Brain microvascular endothelial cell (primary cell): Measurements from ENCODE around the gene PSMB8.

Source experiments
- DNase-seq: peaks from one replicate; pipeline ENCODE4 v3.0.0-alpha.2; 2020
- H3K27ac ChIP-seq: fragments of 250-450 bp; sonication (Bioruptor Pico); 2 replicates; pipeline ENCODE4 v1.5.1; 2020; ENCODE audit warnings: mild to moderate bottlenecking, moderate library complexity
- H3K27me3 ChIP-seq: fragments of 250-450 bp; sonication (Bioruptor Pico); replicated peaks from 2 replicates; pipeline ENCODE4 v1.5.1; 2020; ENCODE audit warnings: mild to moderate bottlenecking
- H3K36me3 ChIP-seq: fragments of 250-450 bp; sonication (Bioruptor Pico); replicated peaks from 2 replicates; pipeline ENCODE4 v1.5.1; 2020; ENCODE audit warnings: mild to moderate bottlenecking
- H3K4me3 ChIP-seq: 2 replicates; pipeline ENCODE4 v1.5.1; 2011; ENCODE audit warnings: low read depth, mild to moderate bottlenecking, control low read depth, low read length, moderate library complexity
- in situ Hi-C: cut with HindIII; loops from 2 replicates; pipeline ENCODE4 v1.10.0; 2017; ENCODE audit warnings: low sequenced_read_pairs, low pct_ligation_motif_present
- TF ChIP-seq, protein P1 (sequence below): IDR thresholded peaks from 2 replicates; pipeline ENCODE4 v1.5.1; 2011; ENCODE audit warnings: low read depth, mild to moderate bottlenecking, moderate library complexity, low read length, control low read depth, inconsistent platforms; ENCODE audit errors: missing control alignments

The PSMB8 gene

DNA sequence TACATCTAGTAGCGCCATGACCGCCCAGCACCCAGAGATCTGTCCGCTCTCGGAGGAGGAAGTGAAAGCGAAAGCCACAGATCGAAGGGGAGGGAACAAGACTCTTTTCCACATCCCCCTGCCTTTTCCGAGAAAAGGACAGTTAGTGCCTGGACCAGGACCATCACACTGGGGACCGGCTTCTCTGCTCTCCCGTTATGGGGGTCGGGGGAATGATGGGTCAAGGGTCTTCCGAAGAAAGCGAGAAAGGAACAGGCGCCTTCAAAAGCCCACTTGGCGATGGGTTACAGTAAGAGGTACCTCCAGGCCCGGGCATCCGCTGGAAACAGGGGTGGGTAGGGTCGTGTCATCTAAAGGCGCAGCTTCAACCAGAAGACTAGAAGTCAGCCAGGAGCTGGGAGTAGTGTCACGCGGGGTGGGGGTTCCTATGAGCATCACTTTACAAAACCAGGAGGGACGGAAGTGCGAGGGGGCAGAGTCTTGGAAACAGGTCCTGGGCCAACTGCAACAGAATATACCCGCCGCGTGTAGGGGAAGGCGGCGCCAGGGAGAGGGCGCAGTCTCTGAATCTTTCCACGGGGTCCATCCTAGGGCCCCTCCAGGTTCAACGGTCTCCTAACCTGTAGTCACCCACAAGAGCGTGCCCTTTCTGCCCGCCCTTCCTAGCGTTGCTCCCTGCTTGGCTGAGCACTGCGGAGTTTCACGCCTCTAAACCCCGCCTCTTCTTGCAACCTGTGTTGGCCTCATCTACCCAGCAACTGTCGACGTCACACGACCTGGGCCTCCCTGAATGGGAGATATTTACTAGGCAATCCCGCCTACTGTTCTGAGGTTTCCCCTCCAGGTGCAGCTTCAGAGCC is at the start of gene PSMB8:
Gene PSMB8, minus strand, starts transcription at position 69 of the 860 bp plus-strand sequence. Its CDS starts 51 bp downstream, at position 18.
- Histone ChIP-seq H3K27ac (peak within 1 kb of the TSS; percentile 79), H3K36me3 (peaks cover 26% of the 10 kb centered on the region), H3K4me3 (peak within 1 kb of the TSS; percentile 88), H3K27me3 (no peaks in the 10 kb centered on the region)
- TF ChIP-seq, protein P1, sequence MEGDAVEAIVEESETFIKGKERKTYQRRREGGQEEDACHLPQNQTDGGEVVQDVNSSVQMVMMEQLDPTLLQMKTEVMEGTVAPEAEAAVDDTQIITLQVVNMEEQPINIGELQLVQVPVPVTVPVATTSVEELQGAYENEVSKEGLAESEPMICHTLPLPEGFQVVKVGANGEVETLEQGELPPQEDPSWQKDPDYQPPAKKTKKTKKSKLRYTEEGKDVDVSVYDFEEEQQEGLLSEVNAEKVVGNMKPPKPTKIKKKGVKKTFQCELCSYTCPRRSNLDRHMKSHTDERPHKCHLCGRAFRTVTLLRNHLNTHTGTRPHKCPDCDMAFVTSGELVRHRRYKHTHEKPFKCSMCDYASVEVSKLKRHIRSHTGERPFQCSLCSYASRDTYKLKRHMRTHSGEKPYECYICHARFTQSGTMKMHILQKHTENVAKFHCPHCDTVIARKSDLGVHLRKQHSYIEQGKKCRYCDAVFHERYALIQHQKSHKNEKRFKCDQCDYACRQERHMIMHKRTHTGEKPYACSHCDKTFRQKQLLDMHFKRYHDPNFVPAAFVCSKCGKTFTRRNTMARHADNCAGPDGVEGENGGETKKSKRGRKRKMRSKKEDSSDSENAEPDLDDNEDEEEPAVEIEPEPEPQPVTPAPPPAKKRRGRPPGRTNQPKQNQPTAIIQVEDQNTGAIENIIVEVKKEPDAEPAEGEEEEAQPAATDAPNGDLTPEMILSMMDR, result peak; percentile 43
- in situ Hi-C loops, result no loop called here
- peak; percentile 93 for DNase-seq

DNA sequence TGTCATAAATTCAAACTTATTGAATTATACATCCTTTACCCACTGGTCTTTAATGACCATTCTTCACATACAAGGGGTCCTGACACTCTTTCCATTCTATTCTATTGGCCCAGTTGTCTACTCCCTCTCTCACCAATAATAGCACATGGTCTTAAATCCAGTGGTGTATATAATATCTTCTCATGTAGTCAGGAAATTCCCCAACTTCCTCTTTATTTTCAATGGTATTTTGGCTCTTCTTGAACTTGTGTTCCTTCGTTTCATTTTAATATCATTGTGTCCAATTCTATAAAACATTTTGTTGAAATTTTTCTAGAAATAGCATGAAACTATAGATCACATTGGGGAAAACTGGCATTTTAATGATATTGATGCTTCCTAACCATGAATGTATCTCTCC is 47.0 kb upstream of the PSMB8 start:
- H3K27me3 ChIP-seq, result no peaks in the 10 kb centered on the region
- in situ Hi-C loops, result no loop called here
- TF ChIP-seq, protein P1, result no peak
- no peak overlapping the region for H3K4me3 ChIP-seq
- no peaks in the 10 kb centered on the region for H3K36me3 ChIP-seq
- H3K27ac ChIP-seq, result no peak overlapping the region
- no peak for DNase-seq

DNA sequence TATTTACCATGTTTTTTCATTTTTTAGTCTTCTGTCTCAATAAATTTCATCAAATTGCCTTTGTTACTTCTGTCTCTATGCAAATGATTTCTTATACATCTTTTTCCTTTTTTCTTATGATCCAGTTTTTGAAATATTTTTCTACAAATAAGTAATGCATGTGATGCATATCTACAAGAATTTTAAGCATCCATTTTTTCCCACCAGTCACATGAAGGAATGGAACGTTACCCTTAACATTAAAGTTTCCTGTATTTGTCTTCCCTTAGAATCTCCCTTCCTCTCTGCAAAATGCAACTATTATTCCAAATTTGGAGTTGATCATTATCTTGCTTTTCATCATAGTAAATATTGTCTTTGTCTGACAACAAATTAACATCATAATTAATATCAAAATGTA is 45.7 kb upstream of the PSMB8 start:
- H3K27me3 ChIP-seq, result no peaks in the 10 kb centered on the region
- no peak overlapping the region for H3K4me3 ChIP-seq
- H3K27ac ChIP-seq, result no peak overlapping the region
- TF ChIP-seq, protein P1, result no peak
- no peak for DNase-seq
- no peaks in the 10 kb centered on the region for H3K36me3 ChIP-seq
- in situ Hi-C loops, result no loop called here

DNA sequence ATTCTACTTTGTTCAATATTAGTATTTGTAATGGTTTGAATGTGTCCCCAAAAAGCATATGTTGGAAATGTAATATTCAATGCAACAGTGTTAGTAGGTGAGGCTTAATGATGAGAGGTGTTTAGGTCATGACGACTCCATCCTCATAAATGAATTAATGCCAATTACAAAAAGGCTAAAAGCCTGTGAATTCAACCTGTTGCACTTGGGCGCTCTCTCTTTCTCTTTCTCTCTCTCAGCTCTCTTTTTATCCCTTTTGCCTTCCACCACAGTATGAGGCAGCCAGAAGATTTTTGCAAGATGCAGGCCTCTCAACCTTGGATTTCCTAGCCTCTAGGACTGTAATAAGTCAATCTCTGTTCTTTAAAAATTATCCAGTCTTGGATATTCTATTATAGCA is 44.7 kb upstream of the PSMB8 start:
- DNase-seq, result no peak
- no peak overlapping the region for H3K27ac ChIP-seq
- H3K36me3 ChIP-seq, result no peaks in the 10 kb centered on the region
- in situ Hi-C loops, result no loop called here
- no peak overlapping the region for H3K4me3 ChIP-seq
- TF ChIP-seq, protein P1, result no peak
- H3K27me3 ChIP-seq, result no peaks in the 10 kb centered on the region

DNA sequence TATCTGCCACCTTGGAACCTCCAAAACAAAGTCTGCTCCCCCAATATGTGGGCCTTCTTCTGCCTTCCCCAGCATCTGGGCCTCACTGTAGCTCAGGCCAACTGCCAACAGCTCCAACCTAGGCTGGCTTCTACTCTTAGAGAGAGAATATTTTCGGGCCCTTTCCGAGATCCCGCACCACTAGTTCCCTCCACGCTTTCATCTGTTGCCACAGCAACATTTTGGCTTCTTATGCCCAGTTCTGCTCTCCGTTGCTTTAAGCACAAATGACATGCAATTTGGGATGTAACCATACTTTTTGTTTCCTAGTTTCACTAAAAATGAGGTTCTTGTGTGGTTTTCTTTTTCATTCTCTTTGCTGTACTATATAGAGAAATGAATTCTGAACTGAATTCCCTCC is 43.8 kb upstream of the PSMB8 start:
- no peak for DNase-seq
- no peaks in the 10 kb centered on the region for H3K27me3 ChIP-seq
- TF ChIP-seq, protein P1, result no peak
- no peak overlapping the region for H3K27ac ChIP-seq
- no peak overlapping the region for H3K4me3 ChIP-seq
- H3K36me3 ChIP-seq, result no peaks in the 10 kb centered on the region
- in situ Hi-C loops, result no loop called here
